ENCODE measurements around the gene TMEM184B.
"Not testable (repeated sequence)": the region's sequence is repeated elsewhere in the genome, so short reads cannot be mapped to it uniquely, and the experiment has no call there.

TMEM184B gene

GRCh38 chr22:38177926-38178604 lies 94.7 kb downstream of the TMEM184B start:
- peak; percentile 44 for DNase-seq (ENCODE audit: low read depth)

- not testable (repeated sequence) for DNase-seq (ENCODE audit: low read depth)
These were observed 95.3 kb downstream of the TMEM184B start for GRCh38 chr22:38177571-38177925.

GRCh38 chr22:38177044-38177443 lies 95.8 kb downstream of the TMEM184B start:
- DNase-seq (ENCODE audit: low read depth): no peak

GRCh38 chr22:38176170-38176741 lies 96.6 kb downstream of the TMEM184B start:
- DNase-seq (ENCODE audit: low read depth): peak; percentile 36

GRCh38 chr22:38175206-38176118 lies 97.3 kb downstream of the TMEM184B start:
- no peak for DNase-seq (ENCODE audit: low read depth)

GRCh38 chr22:38174626-38175025 lies 98.2 kb downstream of the TMEM184B start:
- no peak for DNase-seq (ENCODE audit: low read depth)

- no peak for DNase-seq (ENCODE audit: low read depth)
These were observed 99.2 kb downstream of the TMEM184B start for GRCh38 chr22:38173641-38173906.

- DNase-seq (ENCODE audit: low read depth): no peak
These were observed 99.8 kb downstream of the TMEM184B start for GRCh38 chr22:38172832-38173640.

- DNase-seq (ENCODE audit: low read depth): no peak
These were observed 100.6 kb downstream of the TMEM184B start for GRCh38 chr22:38171927-38172831.

GRCh38 chr22:38170469-38170868 lies 102.3 kb downstream of the TMEM184B start:
- no peak for DNase-seq (ENCODE audit: low read depth)
